Vagina (tissue), 2 donors: ENCODE results near the gene VWA5B2. TPM values are rescaled to one million over a fixed set of nuclear protein-coding genes. Genes with fewer than 3 reads are reported as not detected.

Experiments used
- DNase-seq, 2 donors: peaks; one replicate each; pipeline ENCODE4 v3.0.0-alpha.2; 2017; ENCODE audit errors: extremely low spot score in 2 of 2
- H3K27ac ChIP-seq: fragments of 200-600 bp; sonication (generic); one replicate; pipeline ENCODE4 v1.5.1; 2019
- H3K27me3 ChIP-seq: fragments of 200-600 bp; sonication (generic); one replicate; pipeline ENCODE4 v1.5.1; 2019
- H3K36me3 ChIP-seq, 2 donors: fragments of 200-600 bp; sonication (generic); one replicate each; pipeline ENCODE4 v1.5.1; 2017 to 2019
- H3K4me1 ChIP-seq: fragments of 200-600 bp; sonication (generic); one replicate; pipeline ENCODE4 v1.5.1; 2019
- H3K4me3 ChIP-seq, 2 donors: fragments of 200-600 bp; sonication (generic); 1 replicate in 1 of 2; 2 replicates in 1 of 2; pipeline ENCODE4 v1.5.1; 2016 to 2019
- H3K9me3 ChIP-seq: fragments of 200-600 bp; sonication (generic); one replicate; pipeline ENCODE4 v1.5.1; 2019
- CTCF ChIP-seq, 3 experiments: fragments of 450-650 bp in 2 of 3; fragments of 200-600 bp in 1 of 3; sonication (generic) in 1 of 3; IDR thresholded peaks; one replicate each; pipeline ENCODE4 v1.5.1; 2017 to 2019; ENCODE audit warnings: antibody characterized with exemption in 3 of 3, mild to moderate bottlenecking in 2 of 3, moderate library complexity in 2 of 3
- POLR2A ChIP-seq, 2 donors: fragments of 450-650 bp; IDR thresholded peaks; one replicate each; pipeline ENCODE4 v1.6.1; 2017; ENCODE audit warnings: antibody characterized with exemption in 2 of 2, mild to moderate bottlenecking in 2 of 2, moderate library complexity in 2 of 2
- POLR2AphosphoS5 ChIP-seq, 2 donors: sonication (generic); formaldehyde crosslinking; IDR thresholded peaks; one replicate each; pipeline ENCODE4 v1.9.0; 2017; ENCODE audit warnings: antibody characterized with exemption in 2 of 2, mild to moderate bottlenecking in 2 of 2, low read depth in 1 of 2; ENCODE audit not compliant: insufficient read depth in 1 of 2
- intact Hi-C: fragments of 100-400 bp; cut with DNase I; formaldehyde crosslinking; loops from one replicate; pipeline ENCODE4 v1.15.1; 2023
- microRNA counts, 2 donors: library from miRNA; unstranded; fragments of <30 nt; microRNA quantifications; one replicate each; lab custom pipeline; 2016 to 2017
- microRNA-seq: library from miRNA; unstranded; fragments of <30 nt; microRNA quantifications from one replicate; pipeline ENCODE4, GENCODE V29; 2017; ENCODE audit warnings: borderline number of aligned reads, borderline replicate concordance
- small RNA-seq: library from RNA; depleted of rRNA; stranded (forward); fragments of <200 nt; gene quantifications from one replicate; pipeline ENCODE3, GENCODE V24; 2016
- total RNA-seq: library from RNA; depleted of rRNA; stranded (reverse); fragments of >200 nt; gene quantifications from one replicate; pipeline ENCODE4 v1.2.3, GENCODE V29; 2016

The VWA5B2 gene
- total RNA-seq, 1 donor from 2014 or later = 0.98 TPM

GRCh38 chr3:184290331-184290730, 60.9 kb downstream of the VWA5B2 start:
- no peak for DNase-seq
- intact Hi-C loops = no loop called here
- H3K4me1 ChIP-seq = no peaks in the 10 kb centered on the region
- TF ChIP-seq POLR2AphosphoS5 (IDR thresholded peaks at IDR 0.05; ENCODE audit: insufficient read depth in 1 of 2, low read depth in 1 of 2) = no peak
- TF ChIP-seq POLR2A (IDR thresholded peaks at IDR 0.05) = no peak
- TF ChIP-seq CTCF (IDR thresholded peaks at IDR 0.05) = no peak
- no peaks in the 10 kb centered on the region for H3K9me3 ChIP-seq
- no peaks in the 10 kb centered on the region for H3K36me3 ChIP-seq
- no peak overlapping the region for H3K27ac ChIP-seq
- H3K27me3 ChIP-seq = no peaks in the 10 kb centered on the region
- no peak overlapping the region for H3K4me3 ChIP-seq

GRCh38 chr3:184291044-184291737, 61.8 kb downstream of the VWA5B2 start:
- Histone ChIP-seq H3K36me3 (no peaks in the 10 kb centered on the region), H3K27me3 (no peaks in the 10 kb centered on the region), H3K4me1 (no peaks in the 10 kb centered on the region), H3K4me3 (no peak overlapping the region), H3K9me3 (no peaks in the 10 kb centered on the region), H3K27ac (no peak overlapping the region)
- intact Hi-C loops = no loop called here
- DNase-seq = no peak
- no peak for TF ChIP-seq POLR2AphosphoS5 (IDR thresholded peaks at IDR 0.05; ENCODE audit: insufficient read depth in 1 of 2, low read depth in 1 of 2)
- no peak for TF ChIP-seq POLR2A (IDR thresholded peaks at IDR 0.05)

MicroRNAs within 50 kb of the gene (microRNA counts, 767-probe panel; counts per million panel counts)
- microRNA hsa-miR-1224-3p (lab: Ali Mortazavi, UCI) (238 to 261 counts per million in 2 donors), microRNA hsa-miR-1224-5p (lab: Ali Mortazavi, UCI) (238 to 261 counts per million in 2 donors)

Small RNA genes within 50 kb of the gene (microRNA-seq; reads per million reads assigned to microRNA genes)
- gene MIR1224 = not detected

Small RNA genes within 50 kb of the gene (small RNA-seq; reads per million reads assigned to genes)
- 0.26 reads per million for gene MIR1224

Other genes starting within 250 kb of the VWA5B2 start
- gene ABCC5, start 211.7 kb upstream of the VWA5B2 start, total RNA-seq = 67.5 TPM
- not detected for gene HTR3D, start 197.8 kb upstream of the VWA5B2 start, total RNA-seq
- gene HTR3C, start 176.5 kb upstream of the VWA5B2 start, total RNA-seq = not detected
- gene HTR3E, start 132.5 kb upstream of the VWA5B2 start, total RNA-seq = not detected
- gene EIF2B5, start 94.2 kb upstream of the VWA5B2 start, total RNA-seq = 30.2 TPM
- gene DVL3, start 74.2 kb upstream of the VWA5B2 start, total RNA-seq = 39.0 TPM
- gene AP2M1, start 54.7 kb upstream of the VWA5B2 start, total RNA-seq = 223 TPM
- 94.0 TPM for gene ABCF3, start 43.4 kb upstream of the VWA5B2 start, total RNA-seq
- 58.2 TPM for gene ALG3, start 19.4 kb downstream of the VWA5B2 start, total RNA-seq
- gene EEF1AKMT4, start 20.1 kb downstream of the VWA5B2 start, total RNA-seq = 5.6 TPM
- not detected for gene CAMK2N2, start 32.0 kb downstream of the VWA5B2 start, total RNA-seq
- gene ECE2, start 46.4 kb downstream of the VWA5B2 start, total RNA-seq = 1.7 TPM
- gene PSMD2, start 69.7 kb downstream of the VWA5B2 start, total RNA-seq = 108 TPM
- gene EIF4G1, start 85.0 kb downstream of the VWA5B2 start, total RNA-seq = 207 TPM
- 28.5 TPM for gene FAM131A, start 108.0 kb downstream of the VWA5B2 start, total RNA-seq
- gene CLCN2, start 132.0 kb downstream of the VWA5B2 start, total RNA-seq = 8.1 TPM
- 64.3 TPM for gene POLR2H, start 132.1 kb downstream of the VWA5B2 start, total RNA-seq
- 0.74 TPM for gene THPO, start 148.6 kb downstream of the VWA5B2 start, total RNA-seq
- 32.7 TPM for gene CHRD, start 150.5 kb downstream of the VWA5B2 start, total RNA-seq